Dendritic cell treated with granulocyte-macrophage colony-stimulating factor and Interleukin-4, amounts not matched to agents 40 ng/mL and 50 ng/mL, for 4 days (primary cell): ENCODE data around the gene HOXA6.

Experiments used
- H3K27ac Mint-ChIP-seq: one replicate; pipeline ENCODE4 v1.8.0; 2022; ENCODE audit warnings: mild to moderate bottlenecking, mixed read lengths
- H3K27me3 Mint-ChIP-seq: one replicate; pipeline ENCODE4 v1.8.0; 2022; ENCODE audit warnings: mild to moderate bottlenecking, mixed read lengths
- H3K36me3 Mint-ChIP-seq: one replicate; pipeline ENCODE4 v1.8.0; 2022; ENCODE audit warnings: low read depth, mixed read lengths
- H3K4me1 Mint-ChIP-seq: one replicate; pipeline ENCODE4 v1.8.0; 2022; ENCODE audit warnings: low read depth, mixed read lengths
- H3K4me3 Mint-ChIP-seq: one replicate; pipeline ENCODE4 v1.8.0; 2022; ENCODE audit warnings: mild to moderate bottlenecking, moderate library complexity, mixed read lengths
- H3K9me3 Mint-ChIP-seq: one replicate; pipeline ENCODE4 v1.8.0; 2022; ENCODE audit warnings: mixed read lengths
- intact Hi-C: fragments of 100-400 bp; cut with micrococcal nuclease; formaldehyde crosslinking; loops from one replicate; pipeline ENCODE4 v1.15.0; 2022

Gene HOXA6

GRCh38 chr7:27180431-27181420, 33.2 kb upstream of the HOXA6 start:
- intact Hi-C loops, result no loop called here
- H3K27ac Mint-ChIP-seq, result no peak overlapping the region
- H3K4me1 Mint-ChIP-seq, result peaks cover 27% of the 10 kb centered on the region
- no peaks in the 10 kb centered on the region for H3K9me3 Mint-ChIP-seq
- H3K27me3 Mint-ChIP-seq, result peaks cover 95% of the 10 kb centered on the region
- no peaks in the 10 kb centered on the region for H3K36me3 Mint-ChIP-seq
- no peak overlapping the region for H3K4me3 Mint-ChIP-seq

- peaks cover 21% of the 10 kb centered on the region for H3K4me1 Mint-ChIP-seq
- H3K4me3 Mint-ChIP-seq, result peak overlapping the region; percentile 45
- H3K27me3 Mint-ChIP-seq, result peaks cover 95% of the 10 kb centered on the region
- H3K27ac Mint-ChIP-seq, result no peak overlapping the region
- H3K9me3 Mint-ChIP-seq, result no peaks in the 10 kb centered on the region
- no peaks in the 10 kb centered on the region for H3K36me3 Mint-ChIP-seq
- intact Hi-C loops, result no loop called here
Measured at GRCh38 chr7:27179503-27180430, 32.2 kb upstream of the HOXA6 start.

DNA sequence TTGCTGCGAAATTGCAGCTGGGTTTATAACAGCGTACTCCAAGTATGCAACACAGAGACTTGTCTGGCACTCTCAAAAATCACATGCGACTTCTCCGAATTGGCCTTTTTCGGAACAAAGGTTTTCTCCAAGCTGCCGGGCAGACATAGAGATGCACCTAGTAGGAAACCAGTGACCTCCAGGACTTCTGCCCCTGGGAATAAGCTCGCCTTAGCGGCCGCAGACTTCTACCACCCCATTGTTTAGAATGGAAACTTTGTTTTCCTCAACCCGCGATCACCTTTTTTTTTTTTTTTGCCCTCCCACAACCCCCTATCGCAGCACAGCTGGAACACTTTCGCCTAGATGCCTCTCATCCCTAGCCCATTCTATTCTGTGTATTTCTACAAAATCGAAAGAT, 31.5 kb upstream of the HOXA6 start:
- Mint-ChIP-seq H3K9me3 (no peaks in the 10 kb centered on the region), H3K4me1 (peaks cover 20% of the 10 kb centered on the region), H3K36me3 (no peaks in the 10 kb centered on the region), H3K4me3 (no peak overlapping the region), H3K27me3 (peaks cover 95% of the 10 kb centered on the region), H3K27ac (no peak overlapping the region)
- intact Hi-C loops, result no loop called here

GRCh38 chr7:27178366-27178765, 30.8 kb upstream of the HOXA6 start:
- H3K4me1 Mint-ChIP-seq, result peaks cover 20% of the 10 kb centered on the region
- H3K9me3 Mint-ChIP-seq, result no peaks in the 10 kb centered on the region
- intact Hi-C loops, result no loop called here
- H3K27ac Mint-ChIP-seq, result no peak overlapping the region
- H3K4me3 Mint-ChIP-seq, result no peak overlapping the region
- H3K36me3 Mint-ChIP-seq, result no peaks in the 10 kb centered on the region
- H3K27me3 Mint-ChIP-seq, result peaks cover 94% of the 10 kb centered on the region

DNA sequence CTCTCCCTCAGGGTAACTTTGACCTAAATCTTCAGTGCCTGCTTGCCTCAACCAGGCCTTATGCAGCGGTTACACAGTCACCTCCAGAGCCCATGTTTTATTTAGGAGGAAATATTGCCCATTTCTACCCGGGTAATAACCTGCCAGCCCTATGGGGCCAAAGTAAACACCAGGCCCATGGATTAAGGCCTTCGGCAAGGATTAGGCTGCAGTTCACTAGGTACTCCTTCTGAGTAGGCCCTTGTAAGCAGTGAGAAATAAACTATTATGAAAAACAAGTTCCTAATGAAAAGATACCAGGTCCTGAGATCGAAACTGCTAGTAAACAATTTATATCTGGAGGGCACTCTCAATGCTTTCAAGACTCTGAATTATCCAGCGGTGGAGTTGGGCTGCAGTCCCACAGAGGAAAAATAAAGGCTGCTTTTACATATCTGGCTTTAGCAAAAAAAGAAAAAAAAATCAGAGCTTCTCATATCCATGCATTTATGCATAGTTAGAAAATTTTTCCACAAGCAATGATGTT, 30.3 kb upstream of the HOXA6 start:
- Mint-ChIP-seq H3K4me3 (no peak overlapping the region), H3K9me3 (no peaks in the 10 kb centered on the region), H3K27ac (no peak overlapping the region), H3K4me1 (peaks cover 21% of the 10 kb centered on the region), H3K27me3 (peaks cover 94% of the 10 kb centered on the region), H3K36me3 (no peaks in the 10 kb centered on the region)
- intact Hi-C loops, result no loop called here

- Mint-ChIP-seq H3K27me3 (peaks cover 92% of the 10 kb centered on the region), H3K36me3 (no peaks in the 10 kb centered on the region), H3K4me1 (peaks cover 24% of the 10 kb centered on the region), H3K27ac (no peak overlapping the region), H3K9me3 (no peaks in the 10 kb centered on the region), H3K4me3 (no peak overlapping the region)
- intact Hi-C loops, result no loop called here
Measured at GRCh38 chr7:27176962-27177794, 29.6 kb upstream of the HOXA6 start.

DNA sequence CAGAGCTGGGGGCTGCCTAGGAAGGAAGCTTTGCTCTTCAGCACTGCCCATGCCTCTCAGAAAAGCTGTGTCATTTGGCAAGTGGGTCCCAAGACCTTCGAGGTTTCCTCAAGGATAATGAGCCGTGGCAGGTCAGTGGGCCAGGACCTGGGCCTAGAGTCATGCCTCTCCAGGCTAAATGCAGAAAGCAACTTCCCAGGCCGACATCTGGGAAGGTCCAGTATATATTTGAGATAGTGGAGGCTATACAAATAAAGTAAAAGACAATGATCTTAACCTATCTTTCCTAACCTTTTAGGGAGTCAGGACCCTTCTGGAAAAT, 28.9 kb upstream of the HOXA6 start:
- intact Hi-C loops, result no loop called here
- no peak overlapping the region for H3K27ac Mint-ChIP-seq
- H3K9me3 Mint-ChIP-seq, result no peaks in the 10 kb centered on the region
- no peaks in the 10 kb centered on the region for H3K36me3 Mint-ChIP-seq
- peaks cover 31% of the 10 kb centered on the region for H3K4me1 Mint-ChIP-seq
- H3K4me3 Mint-ChIP-seq, result no peak overlapping the region
- peaks cover 93% of the 10 kb centered on the region for H3K27me3 Mint-ChIP-seq

DNA sequence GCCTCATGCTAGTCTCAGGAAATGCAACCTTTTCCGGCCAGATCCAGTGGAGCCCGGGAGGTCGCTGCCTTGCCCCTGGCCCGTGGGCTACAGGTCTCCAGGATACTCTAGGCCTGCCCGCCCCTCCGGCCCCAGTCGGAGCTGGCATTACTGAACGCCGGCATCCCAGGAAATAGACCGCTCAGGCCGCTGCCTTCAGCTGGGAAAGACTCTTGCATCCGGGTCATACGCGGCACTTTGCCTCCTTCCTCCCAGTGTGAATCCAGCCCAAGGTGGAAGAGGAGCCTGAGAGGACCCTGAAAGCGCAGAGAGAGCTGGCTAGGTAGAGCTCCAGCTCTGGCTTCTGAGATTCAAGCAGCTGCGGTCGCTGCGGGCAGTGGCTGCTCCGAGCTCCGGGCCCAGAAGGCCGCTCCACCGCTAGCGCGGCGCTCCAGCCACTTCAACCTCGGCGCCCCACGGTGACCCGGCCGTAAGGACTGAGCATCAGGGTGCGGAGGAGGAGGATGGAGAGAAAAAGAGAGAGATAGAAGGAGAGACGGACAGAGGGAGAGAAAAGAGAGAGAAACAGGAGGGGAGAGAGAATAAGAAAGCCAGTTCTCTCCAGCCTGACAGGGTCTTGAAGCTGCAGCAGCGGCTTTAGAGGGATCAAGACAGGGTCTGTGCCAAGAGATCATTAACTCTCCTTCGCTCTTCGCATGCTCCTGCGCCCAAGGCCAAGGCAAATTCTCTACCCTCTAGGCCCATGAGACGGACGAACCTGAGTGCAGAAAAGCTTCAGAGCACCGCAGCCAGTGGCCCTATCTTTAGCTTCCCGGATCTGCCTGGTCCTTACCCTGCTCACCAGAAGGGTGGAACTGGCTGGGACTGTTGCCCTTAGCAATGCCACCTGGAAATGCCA, 28.3 kb upstream of the HOXA6 start:
- H3K4me1 Mint-ChIP-seq, result peaks cover 33% of the 10 kb centered on the region
- intact Hi-C loops, result no loop called here
- H3K4me3 Mint-ChIP-seq, result no peak overlapping the region
- H3K36me3 Mint-ChIP-seq, result no peaks in the 10 kb centered on the region
- H3K27ac Mint-ChIP-seq, result no peak overlapping the region
- H3K9me3 Mint-ChIP-seq, result no peaks in the 10 kb centered on the region
- H3K27me3 Mint-ChIP-seq, result peaks cover 94% of the 10 kb centered on the region

GRCh38 chr7:27174874-27175625, 27.5 kb upstream of the HOXA6 start:
- Mint-ChIP-seq H3K27me3 (peaks cover 93% of the 10 kb centered on the region), H3K4me1 (peaks cover 36% of the 10 kb centered on the region), H3K36me3 (no peaks in the 10 kb centered on the region), H3K27ac (no peak overlapping the region), H3K4me3 (no peak overlapping the region), H3K9me3 (no peaks in the 10 kb centered on the region)
- intact Hi-C loops, result no loop called here

GRCh38 chr7:27173956-27174873, 26.6 kb upstream of the HOXA6 start, which contains the start of gene HOXA10:
TSS of gene HOXA10 (minus strand) at chr7:27174320. CDS start at chr7:27174306, 14 bp downstream.
- Mint-ChIP-seq H3K27me3 (peaks cover 91% of the 10 kb centered on the region), H3K4me1 (peaks cover 38% of the 10 kb centered on the region), H3K27ac (no peak within 1 kb of the TSS), H3K9me3 (no peaks in the 10 kb centered on the region), H3K36me3 (no peaks in the 10 kb centered on the region), H3K4me3 (peak within 1 kb of the TSS; percentile 71)
- intact Hi-C loops, result no loop called here

GRCh38 chr7:27173511-27173955, 26.0 kb upstream of the HOXA6 start:
- Mint-ChIP-seq H3K36me3 (no peaks in the 10 kb centered on the region), H3K4me3 (peak overlapping the region; percentile 71), H3K27me3 (peaks cover 93% of the 10 kb centered on the region), H3K9me3 (no peaks in the 10 kb centered on the region), H3K4me1 (peaks cover 45% of the 10 kb centered on the region), H3K27ac (no peak overlapping the region)
- intact Hi-C loops, result no loop called here
